PC-3 (cell line): ENCODE data around the gene PUS7L. TPM values are rescaled to one million over a fixed set of nuclear protein-coding genes. Genes with fewer than 3 reads are reported as not detected.

Source experiments
- ATAC-seq: fragments of 200-7000 bp; cut with Tn5 transposase; 2 replicates; pipeline ENCODE4 v1.9.1; 2020; ENCODE audit warnings: mild to moderate bottlenecking, moderate library complexity
- BruUV-seq: library from RNA; stranded (reverse); fragments of 400-500 nt; replicated peaks from 2 replicates; lab custom pipeline; 2021; lab: Mats Ljungman, UMichigan
- CTCF ChIA-PET: fragments of 300-600 bp; sonication (Branson Sonifier 250); formaldehyde crosslinking; loops from one replicate; lab custom pipeline; 2022; ENCODE audit warnings: antibody characterized with exemption; lab: Charles Lee
- POLR2A ChIA-PET: fragments of 300-600 bp; sonication (Branson Sonifier 250); formaldehyde crosslinking; loops from one replicate; lab custom pipeline; 2022; ENCODE audit warnings: antibody characterized with exemption; ENCODE audit not compliant: unreplicated experiment; lab: Charles Lee
- DNase-seq: peaks from one replicate; pipeline ENCODE4 v3.0.0-alpha.2; 2015
- H2AFZ ChIP-seq: fragments of 300-600 bp; sonication (generic); 2 replicates; pipeline ENCODE4 v1.6.0; 2016; ENCODE audit warnings: antibody characterized with exemption, low read length
- H3F3A ChIP-seq: fragments of 300-600 bp; sonication (generic); one replicate; pipeline ENCODE4 v1.6.0; 2017; ENCODE audit warnings: antibody characterized with exemption, low read length, control low read depth, mild to moderate bottlenecking; ENCODE audit not compliant: unreplicated experiment
- H3K27ac ChIP-seq: fragments of 300-600 bp; sonication (generic); 2 replicates; pipeline ENCODE4 v1.5.1; 2016; ENCODE audit warnings: mild to moderate bottlenecking, low read length
- H3K27me3 ChIP-seq: fragments of 300-600 bp; sonication (generic); 2 replicates; pipeline ENCODE4 v1.6.1; 2016; ENCODE audit warnings: low read length, mixed read lengths
- H3K36me3 ChIP-seq: fragments of 300-600 bp; sonication (generic); 2 replicates; pipeline ENCODE4 v1.6.1; 2016; ENCODE audit warnings: low read depth, mixed run types, low read length, mixed read lengths
- H3K4me1 ChIP-seq: fragments of 300-600 bp; sonication (generic); 2 replicates; pipeline ENCODE4 v1.5.1; 2016; ENCODE audit warnings: low read length; ENCODE audit not compliant: insufficient read depth
- H3K4me2 ChIP-seq: fragments of 300-600 bp; sonication (generic); 2 replicates; pipeline ENCODE4 v1.6.0; 2016; ENCODE audit warnings: low read length
- H3K4me3 ChIP-seq: fragments of 300-600 bp; sonication (generic); 2 replicates; pipeline ENCODE4 v1.5.1; 2016; ENCODE audit warnings: mild to moderate bottlenecking, low read length, mixed read lengths
- H3K79me2 ChIP-seq: fragments of 300-600 bp; sonication (generic); 2 replicates; pipeline ENCODE4 v1.6.1; 2017; ENCODE audit warnings: low read length, mixed read lengths
- H3K9ac ChIP-seq: fragments of 300-600 bp; sonication (generic); 2 replicates; pipeline ENCODE4 v1.6.0; 2016; ENCODE audit warnings: mild to moderate bottlenecking, low read length
- H3K9me2 ChIP-seq: fragments of 300-600 bp; sonication (generic); replicated peaks from 2 replicates; pipeline ENCODE4 v1.6.1; 2016; ENCODE audit warnings: mixed run types, low read length, mixed read lengths
- H3K9me3 ChIP-seq: fragments of 300-600 bp; sonication (generic); 2 replicates; pipeline ENCODE4 v1.6.1; 2016; ENCODE audit warnings: low read length, mixed read lengths
- H4K20me1 ChIP-seq: fragments of 300-600 bp; sonication (generic); 2 replicates; pipeline ENCODE4 v1.6.1; 2016; ENCODE audit warnings: low read length, mixed read lengths
- CTCF ChIP-seq: fragments of 300-600 bp; sonication (generic); conservative IDR thresholded peaks from 2 replicates; pipeline ENCODE4 v1.5.1; 2017; ENCODE audit warnings: antibody characterized with exemption, low read depth, mild to moderate bottlenecking, low read length
- EZH2 ChIP-seq: fragments of 300-600 bp; sonication (generic); IDR thresholded peaks from one replicate; pipeline ENCODE4 v1.6.1; 2017; ENCODE audit warnings: antibody characterized with exemption, mild to moderate bottlenecking, low read length; ENCODE audit not compliant: unreplicated experiment
- EZH2phosphoT487 ChIP-seq: fragments of 300-600 bp; sonication (generic); IDR thresholded peaks from 2 replicates; pipeline ENCODE4 v1.6.1; 2018; ENCODE audit warnings: mild to moderate bottlenecking, antibody characterized with exemption, low read length, borderline replicate concordance
- intact Hi-C: fragments of 100-400 bp; cut with micrococcal nuclease; formaldehyde crosslinking; loops from 2 replicates; pipeline ENCODE4 v1.9.0; 2023
- total RNA-seq: library from RNA; depleted of rRNA; stranded (reverse); fragments of >200 nt; gene quantifications from 2 replicates; pipeline ENCODE4 v1.2.3, GENCODE V29; 2014

The PUS7L gene
- total RNA-seq, 1 experiment from 2014 or later, result 14.6 TPM

GRCh38 chr12:43795716-43796280 lies 37.2 kb upstream of the PUS7L start:
- Histone ChIP-seq H3K4me1 (peaks cover 50% of the 10 kb centered on the region), H3K27me3 (no peaks in the 10 kb centered on the region), H3K9ac (peak overlapping the region; percentile 39), H4K20me1 (no peaks in the 10 kb centered on the region), H3F3A (peaks cover 20% of the 10 kb centered on the region), H3K9me3 (no peaks in the 10 kb centered on the region), H3K27ac (peak overlapping the region; percentile 86), H2AFZ (no peak overlapping the region), H3K9me2 (no peaks in the 10 kb centered on the region), H3K4me2 (peak overlapping the region; percentile 62), H3K79me2 (peaks cover under 1% of the 10 kb centered on the region; the same call in 1 of the 2 replicates), H3K4me3 (peak overlapping the region; percentile 8; the same call in 1 of the 2 replicates), H3K36me3 (peaks cover 40% of the 10 kb centered on the region)
- DNase-seq, result peak; percentile 97
- BruUV-seq, result no TSS peak
- ATAC-seq, result peak; percentile 67
- CTCF ChIA-PET, result interaction anchor here (0.6 kb wide), 1 partner anchor 29 kb away, joined by 3 read pairs; no protein-coding TSS in a partner anchor
- TF ChIP-seq CTCF (no peak), EZH2phosphoT487 (no peak), EZH2 (no peak)
- intact Hi-C loops, result loop anchor here (1.0 to 5.0 kb wide), 3 partner anchors 8 to 87 kb away; partner anchors contain the start of gene TMEM117
- POLR2A ChIA-PET, result interaction anchor here (0.6 kb wide), 1 partner anchor 32 kb away, joined by 3 read pairs; no protein-coding TSS in a partner anchor

GRCh38 chr12:43789941-43790340 lies 31.4 kb upstream of the PUS7L start:
- no peak for TF ChIP-seq EZH2phosphoT487
- TF ChIP-seq EZH2, result no peak
- TF ChIP-seq CTCF, result no peak
- Histone ChIP-seq H3K9me2 (no peaks in the 10 kb centered on the region), H3K9me3 (no peaks in the 10 kb centered on the region), H3K9ac (no peak overlapping the region), H4K20me1 (no peaks in the 10 kb centered on the region), H3K4me2 (no peak overlapping the region), H3K27ac (no peak overlapping the region), H2AFZ (no peak overlapping the region), H3K79me2 (no peaks in the 10 kb centered on the region), H3K4me3 (no peak overlapping the region), H3F3A (no peaks in the 10 kb centered on the region), H3K4me1 (peaks cover 35% of the 10 kb centered on the region), H3K36me3 (peaks cover 14% of the 10 kb centered on the region), H3K27me3 (no peaks in the 10 kb centered on the region)
- BruUV-seq, result no TSS peak
- CTCF ChIA-PET, result no interaction called here
- POLR2A ChIA-PET, result no interaction called here
- DNase-seq (peak; percentile 51), ATAC-seq (no peak)
- intact Hi-C loops, result no loop called here
